NT2/D1 (cell line): ENCODE data around the gene IRAK1BP1.

Experiments used
- SUZ12 ChIP-seq: IDR thresholded peaks from 2 replicates; pipeline ENCODE4 v1.6.1; 2011; ENCODE audit not compliant: insufficient read length, insufficient read depth; ENCODE audit errors: extremely low read depth
- YY1 ChIP-seq: IDR thresholded peaks from 2 replicates; pipeline ENCODE4 v1.6.1; 2011; ENCODE audit not compliant: insufficient read length, insufficient read depth
- ZNF274 ChIP-seq: IDR thresholded peaks from 2 replicates; pipeline ENCODE4 v1.6.1; 2011; ENCODE audit warnings: mild to moderate bottlenecking, low read depth, low read length

DNA sequence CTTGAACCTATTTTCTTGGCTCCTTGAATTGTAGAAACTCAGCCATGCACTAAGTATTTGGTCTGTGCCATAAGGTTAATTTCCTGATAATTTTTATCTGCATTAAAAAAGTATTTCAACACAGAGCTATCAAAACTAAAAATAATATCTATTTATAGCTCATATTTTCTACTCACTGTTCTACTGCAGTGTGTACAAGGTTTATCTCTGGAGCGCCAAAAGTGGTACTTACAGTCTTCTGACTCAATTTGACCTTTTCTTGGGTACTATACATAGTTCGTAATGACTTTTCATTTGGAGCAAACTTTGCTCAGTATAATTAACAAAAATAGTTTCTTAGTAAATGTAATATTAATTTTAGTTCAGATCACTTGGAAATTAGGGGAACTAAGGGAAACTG is 69.2 kb downstream of the IRAK1BP1 start:
- no peak for TF ChIP-seq YY1
- no peak for TF ChIP-seq ZNF274
- no peak for TF ChIP-seq SUZ12
